H1 (cell line): ENCODE measurements around the gene NR5A1. TPM values are rescaled to one million over a fixed set of nuclear protein-coding genes. Genes with fewer than 3 reads are reported as not detected.

Experiments used
- ASH2L ChIP-seq: fragments of 200-600, 300-600 bp; sonication (generic); IDR thresholded peaks from one replicate; pipeline ENCODE4 v1.7.1; 2017; ENCODE audit warnings: low read length
- BACH1 ChIP-seq: IDR thresholded peaks from 2 replicates; pipeline ENCODE4 v1.6.1; 2012; ENCODE audit warnings: low read length, improper control_type of control experiment
- MAX ChIP-seq: IDR thresholded peaks from 2 replicates; pipeline ENCODE4 v1.6.1; 2012; ENCODE audit warnings: inconsistent platforms
- POLR2A ChIP-seq, 2 experiments: IDR thresholded peaks; 1 replicate in 1 of 2; 2 replicates in 1 of 2; pipeline ENCODE4 v1.6.1; 2011; ENCODE audit warnings: low read depth in 2 of 2, low read length in 2 of 2, mild to moderate bottlenecking in 2 of 2; ENCODE audit errors: control extremely low read depth in 1 of 2
- POLR2AphosphoS5 ChIP-seq: IDR thresholded peaks from 2 replicates; pipeline ENCODE4 v1.6.1; 2011; ENCODE audit warnings: low read depth, low read length
- POU5F1 ChIP-seq: IDR thresholded peaks from 2 replicates; pipeline ENCODE4 v1.6.1; 2011; ENCODE audit warnings: low read depth, mild to moderate bottlenecking, low read length, moderate library complexity
- TCF12 ChIP-seq: IDR thresholded peaks from 2 replicates; pipeline ENCODE4 v1.6.1; 2011; ENCODE audit warnings: low read depth, mild to moderate bottlenecking, low read length
- USF2 ChIP-seq: IDR thresholded peaks from 2 replicates; pipeline ENCODE4 v1.6.1; 2011; ENCODE audit warnings: low read length, improper control_type of control experiment
- YY1 ChIP-seq: IDR thresholded peaks from 2 replicates; pipeline ENCODE4 v1.6.1; 2011; ENCODE audit warnings: low read depth, mild to moderate bottlenecking, low read length
- polyA plus RNA-seq, 7 experiments: library from polyadenylated mRNA; depleted of rRNA in 3 of 7; stranded (reverse) in 5 of 7; unstranded in 2 of 7; fragments of >200 nt in 5 of 7; fragments of 200-250 nt in 2 of 7; gene quantifications; 1 replicate in 5 of 7; 2 replicates in 1 of 7; 4 replicates in 1 of 7; pipeline versions ENCODE4 v1.2.1 to v1.2.3, GENCODE V29; 2011 to 2013; ENCODE audit warnings: missing spikeins in 2 of 7, mixed read lengths in 2 of 7
- total RNA-seq: library from RNA; stranded (reverse); fragmentation: NEBNext Ultra II Directional; extraction: Animal tissue kit (Norgen Biotek cat#: 25700); gene quantifications from 2 replicates; pipeline ENCODE4 v1.2.1, GENCODE V29; 2021

NR5A1 gene
- total and polyA plus RNA-seq, 2 of the 8 experiments (the other 6 are each of a cell fraction or from before 2014, with no cell fraction given), result 0.29 to 0.58 TPM

GRCh38 chr9:124450241-124450924, 56.8 kb downstream of the NR5A1 start, which contains the start of gene ADGRD2 (continued):
- no peak for TF ChIP-seq POU5F1
- TF ChIP-seq ASH2L, result peak; percentile 68
- TF ChIP-seq MAX, result peak; percentile 59; the same call in 1 of the 2 replicates
- no peak for TF ChIP-seq USF2
- TF ChIP-seq TCF12, result 0 out of 2 replicates have a peak, but pooled peaks have one; percentile 7
- TF ChIP-seq BACH1, result no peak
- peak in 1 of 2 experiments; percentile 69; a peak in 2 of 3 replicates for TF ChIP-seq POLR2A (IDR thresholded peaks at IDR 0.05; ENCODE audit: control extremely low read depth in 1 of 2, low read depth in 2 of 2, low read length in 2 of 2)
- TF ChIP-seq YY1, result peak; percentile 62; the same call in 1 of the 2 replicates
- peak; percentile 79 for TF ChIP-seq POLR2AphosphoS5
